ENCODE results near the gene IQGAP3. TPM values are rescaled to one million over a fixed set of nuclear protein-coding genes. Genes with fewer than 3 reads are reported as not detected.

Gene IQGAP3
- total and polyA plus RNA-seq, 2 of the 4 experiments (the other 2 are of a cell fraction), result 12.5 to 13.6 TPM

- DNase-seq (no peak), ATAC-seq (ENCODE audit: low read depth) (no peak)
- dilution Hi-C loops (cut with HindIII; ENCODE audit: low sequenced_read_pairs, unreplicated experiment) (no loop called here), intact Hi-C loops (cut with micrococcal nuclease) (no loop called here), in situ Hi-C loops (cut with MboI; ENCODE audit: low sequenced_read_pairs) (no loop called here)
- WGBS, 2 experiments (ENCODE audit: extremely low coverage in 2 of 2, insufficient read length in 1 of 2), result no CpG with 5 or more reads among the region's 3 CpGs
- POLR2A ChIA-PET (ENCODE audit: unreplicated experiment), result no interaction called here
- H2BK15ac ChIP-seq (ENCODE audit: low read depth, low read length), result no peak overlapping the region
- no peak overlapping the region for H3K27ac ChIP-seq (ENCODE audit: insufficient read depth, low read length)
- no peak overlapping the region for H3K18ac ChIP-seq (ENCODE audit: low read depth, low read length)
- no peak overlapping the region for H2AK5ac ChIP-seq (ENCODE audit: low read depth, low read length)
- no peak overlapping the region for H3K14ac ChIP-seq (replicated peaks; ENCODE audit: low read depth, low read length)
- no peak overlapping the region for H3K4ac ChIP-seq (ENCODE audit: low read depth, low read length)
- H3K23ac ChIP-seq (ENCODE audit: low read depth, low read length), result no peak overlapping the region
- no peak overlapping the region for H2BK20ac ChIP-seq (ENCODE audit: low read depth, low read length)
- no peaks in the 10 kb centered on the region for H3K4me1 ChIP-seq (ENCODE audit: control insufficient read depth, insufficient read depth, low read length)
- H2AK9ac ChIP-seq (replicated peaks; ENCODE audit: low read depth, low read length, poor library complexity), result no peak overlapping the region
- H3K36me3 ChIP-seq (ENCODE audit: control insufficient read depth, insufficient read depth, low read length), result peaks cover 3% of the 10 kb centered on the region; the same call in 1 of the 2 replicates
- no peak overlapping the region for H2BK120ac ChIP-seq (ENCODE audit: low read depth, low read length)
- H4K20me1 ChIP-seq (ENCODE audit: insufficient read depth, low read length), result no peaks in the 10 kb centered on the region
- no peak overlapping the region for H4K91ac ChIP-seq (ENCODE audit: insufficient read depth, low read depth, low read length)
- H4K5ac ChIP-seq (ENCODE audit: low read depth, low read length), result no peak overlapping the region
- CTCF ChIA-PET, result interaction anchor here (0.8 kb wide), 1 partner anchor 20 kb away, joined by 3 read pairs; no protein-coding TSS in a partner anchor
- no peaks in the 10 kb centered on the region for H3K27me3 ChIP-seq (ENCODE audit: control insufficient read depth, insufficient read depth, low read length)
- no peak overlapping the region for H3K4me2 ChIP-seq (ENCODE audit: low read depth, low read length)
- H3K9ac ChIP-seq (ENCODE audit: low read depth, low read length), result no peak overlapping the region
- H3K9me3 ChIP-seq (ENCODE audit: control insufficient read depth, insufficient read depth, low read length), result no peaks in the 10 kb centered on the region
- H4K8ac ChIP-seq (ENCODE audit: low read depth in 2 of 2, low read length in 2 of 2), result no peak overlapping the region
- no peak overlapping the region for H2BK5ac ChIP-seq (ENCODE audit: low read depth, low read length, poor library complexity, severe bottlenecking)
- no peaks in the 10 kb centered on the region for H3K9me1 ChIP-seq (ENCODE audit: insufficient read depth, low read length)
- no peak overlapping the region for H3K56ac ChIP-seq (ENCODE audit: extremely low read depth, insufficient read depth, low read length)
- TF ChIP-seq ELK1 (IDR thresholded peaks at IDR 0.05; ENCODE audit: borderline replicate concordance, low read depth, low read length), result no peak
- no peak for TF ChIP-seq FOS (IDR thresholded peaks at IDR 0.05; ENCODE audit: low read depth, low read length)
- TF ChIP-seq RFX5 (IDR thresholded peaks at IDR 0.05; ENCODE audit: low read depth, low read length), result no peak
- no peak for TF ChIP-seq SMC3 (IDR thresholded peaks at IDR 0.05; ENCODE audit: low read depth, low read length)
- no peak for TF ChIP-seq MAZ (IDR thresholded peaks at IDR 0.05; ENCODE audit: borderline replicate concordance, low read depth, low read length)
- TF ChIP-seq NFE2L2 (IDR thresholded peaks at IDR 0.05; ENCODE audit: low read depth, low read length), result no peak
- TF ChIP-seq RAD21 (IDR thresholded peaks at IDR 0.05; ENCODE audit: low read length), result no peak
- TF ChIP-seq MAFK (IDR thresholded peaks at IDR 0.05; ENCODE audit: low read depth, low read length), result no peak
- no peak for TF ChIP-seq CHD1 (IDR thresholded peaks at IDR 0.05; ENCODE audit: low read depth, low read length)
- no peak for TF ChIP-seq BHLHE40 (IDR thresholded peaks at IDR 0.05; ENCODE audit: low read depth, low read length)
- no peak for TF ChIP-seq POLR2A (IDR thresholded peaks at IDR 0.05; ENCODE audit: low read depth, low read length)
- TF ChIP-seq MXI1 (IDR thresholded peaks at IDR 0.05; ENCODE audit: borderline replicate concordance, low read depth, low read length), result no peak
- no peak overlapping the region for H2AFZ ChIP-seq (replicated peaks; ENCODE audit: low read length, poor library complexity)
- H3K4me3 ChIP-seq (ENCODE audit: insufficient read depth, low read depth, low read length), result no peak overlapping the region
- BruUV-seq (replicated peaks), result no TSS peak
- 0 out of 4 replicates have a peak, but pooled peaks cover 0 to 3% of the 10 kb centered on the region in 2 experiments for H3K79me1 ChIP-seq (ENCODE audit: low read depth in 1 of 2, low read length in 2 of 2)
Observed at GRCh38 chr1:156524481-156524869, 47.9 kb downstream of the IQGAP3 start.
